ENCODE data around the gene PEPD. TPM values are rescaled to one million over a fixed set of nuclear protein-coding genes. Genes with fewer than 3 reads are reported as not detected.
A peak's percentile ranks its signal among the peaks of the same experiment; 100 is the strongest.

PEPD gene
- total RNA-seq, 4 donors from 2014 or later = 58.9 to 81.0 (median 70.7) TPM

DNA sequence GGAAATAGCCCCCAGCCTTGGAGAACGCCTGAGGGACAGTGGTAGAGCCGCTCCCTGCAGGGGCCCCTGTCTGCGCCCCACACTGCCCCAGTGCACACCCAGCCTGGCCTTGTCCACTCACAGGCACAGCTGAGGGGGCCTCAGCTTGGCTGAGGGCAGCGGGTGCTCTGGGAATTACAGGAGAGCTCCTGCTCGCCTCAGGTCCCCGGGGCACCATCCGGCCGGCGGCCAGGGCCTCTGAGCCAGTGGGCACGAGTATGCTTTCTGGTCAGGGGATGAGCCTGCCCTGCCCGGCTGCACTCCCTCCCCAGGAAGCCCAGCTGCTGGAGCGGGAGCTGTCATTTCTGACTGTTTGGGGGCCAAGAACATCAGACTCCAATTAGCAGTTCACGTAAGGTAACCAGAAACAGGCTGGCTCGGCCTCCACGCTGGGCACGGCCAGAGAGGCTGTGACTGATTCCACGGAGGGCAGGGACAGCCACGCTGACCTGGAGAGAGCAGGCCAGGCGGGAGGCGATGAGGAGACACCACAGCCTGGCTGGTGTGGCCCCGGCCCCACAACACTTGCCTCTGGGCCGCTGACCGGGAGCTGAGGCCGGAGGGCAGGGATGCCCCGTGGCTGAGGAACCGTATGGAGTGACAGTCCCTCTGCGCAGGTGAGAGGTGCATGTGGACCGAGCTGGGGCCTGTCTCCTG, 132.7 kb downstream of the PEPD start:
- WGBS, 2 donors = 60 to 66% methylated on average over 12 to 17 of the region's 28 CpGs
- DNase-seq (ENCODE audit: low spot score in 2 of 2) = peak in 1 of 2 donors; percentile 86
- intact Hi-C loops (cut with DNase I; ENCODE audit: low total_unique reads) = no loop called here
- TF ChIP-seq POLR2A (IDR thresholded peaks at IDR 0.05) = no peak
- TF ChIP-seq, protein P1, sequence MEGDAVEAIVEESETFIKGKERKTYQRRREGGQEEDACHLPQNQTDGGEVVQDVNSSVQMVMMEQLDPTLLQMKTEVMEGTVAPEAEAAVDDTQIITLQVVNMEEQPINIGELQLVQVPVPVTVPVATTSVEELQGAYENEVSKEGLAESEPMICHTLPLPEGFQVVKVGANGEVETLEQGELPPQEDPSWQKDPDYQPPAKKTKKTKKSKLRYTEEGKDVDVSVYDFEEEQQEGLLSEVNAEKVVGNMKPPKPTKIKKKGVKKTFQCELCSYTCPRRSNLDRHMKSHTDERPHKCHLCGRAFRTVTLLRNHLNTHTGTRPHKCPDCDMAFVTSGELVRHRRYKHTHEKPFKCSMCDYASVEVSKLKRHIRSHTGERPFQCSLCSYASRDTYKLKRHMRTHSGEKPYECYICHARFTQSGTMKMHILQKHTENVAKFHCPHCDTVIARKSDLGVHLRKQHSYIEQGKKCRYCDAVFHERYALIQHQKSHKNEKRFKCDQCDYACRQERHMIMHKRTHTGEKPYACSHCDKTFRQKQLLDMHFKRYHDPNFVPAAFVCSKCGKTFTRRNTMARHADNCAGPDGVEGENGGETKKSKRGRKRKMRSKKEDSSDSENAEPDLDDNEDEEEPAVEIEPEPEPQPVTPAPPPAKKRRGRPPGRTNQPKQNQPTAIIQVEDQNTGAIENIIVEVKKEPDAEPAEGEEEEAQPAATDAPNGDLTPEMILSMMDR (IDR thresholded peaks at IDR 0.05) = no peak
- H3K4me3 ChIP-seq (ENCODE audit: low read depth, poor library complexity, severe bottlenecking) = no peak overlapping the region

DNA sequence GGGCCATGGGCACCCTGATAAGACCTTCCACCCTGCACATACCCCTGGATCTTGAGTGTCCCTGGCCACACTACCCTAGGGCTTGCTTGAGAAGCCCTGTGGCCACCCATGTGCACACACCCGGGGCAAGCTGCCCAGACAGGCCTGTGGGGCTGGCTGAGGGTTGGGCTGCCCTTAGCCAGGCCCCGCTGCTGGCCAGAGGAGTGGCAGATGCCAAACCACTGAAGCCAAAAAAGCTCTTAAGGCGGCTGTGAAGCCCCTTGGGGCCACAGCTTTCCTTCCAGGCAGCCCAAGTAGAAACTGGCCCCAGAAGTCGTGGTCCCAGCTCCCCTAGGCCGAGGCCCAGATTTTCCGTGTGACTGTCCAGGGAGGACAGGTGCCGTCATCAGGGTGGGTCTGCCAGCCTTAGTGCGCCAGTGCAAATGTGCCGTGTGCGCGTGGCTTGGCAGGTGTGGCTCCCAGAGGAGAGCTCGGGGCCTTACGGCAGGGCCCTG, 133.3 kb downstream of the PEPD start:
- intact Hi-C loops (cut with DNase I; ENCODE audit: low total_unique reads) = no loop called here
- H3K4me3 ChIP-seq (ENCODE audit: low read depth, poor library complexity, severe bottlenecking) = no peak overlapping the region
- 57% methylated on average over 10 of the region's 13 CpGs; no CpG with 5 or more reads in 1 of the 2 donors for WGBS, 2 donors
- TF ChIP-seq, protein P1 (IDR thresholded peaks at IDR 0.05) = no peak
- TF ChIP-seq POLR2A (IDR thresholded peaks at IDR 0.05) = no peak
- DNase-seq (ENCODE audit: low spot score in 2 of 2) = no peak

DNA sequence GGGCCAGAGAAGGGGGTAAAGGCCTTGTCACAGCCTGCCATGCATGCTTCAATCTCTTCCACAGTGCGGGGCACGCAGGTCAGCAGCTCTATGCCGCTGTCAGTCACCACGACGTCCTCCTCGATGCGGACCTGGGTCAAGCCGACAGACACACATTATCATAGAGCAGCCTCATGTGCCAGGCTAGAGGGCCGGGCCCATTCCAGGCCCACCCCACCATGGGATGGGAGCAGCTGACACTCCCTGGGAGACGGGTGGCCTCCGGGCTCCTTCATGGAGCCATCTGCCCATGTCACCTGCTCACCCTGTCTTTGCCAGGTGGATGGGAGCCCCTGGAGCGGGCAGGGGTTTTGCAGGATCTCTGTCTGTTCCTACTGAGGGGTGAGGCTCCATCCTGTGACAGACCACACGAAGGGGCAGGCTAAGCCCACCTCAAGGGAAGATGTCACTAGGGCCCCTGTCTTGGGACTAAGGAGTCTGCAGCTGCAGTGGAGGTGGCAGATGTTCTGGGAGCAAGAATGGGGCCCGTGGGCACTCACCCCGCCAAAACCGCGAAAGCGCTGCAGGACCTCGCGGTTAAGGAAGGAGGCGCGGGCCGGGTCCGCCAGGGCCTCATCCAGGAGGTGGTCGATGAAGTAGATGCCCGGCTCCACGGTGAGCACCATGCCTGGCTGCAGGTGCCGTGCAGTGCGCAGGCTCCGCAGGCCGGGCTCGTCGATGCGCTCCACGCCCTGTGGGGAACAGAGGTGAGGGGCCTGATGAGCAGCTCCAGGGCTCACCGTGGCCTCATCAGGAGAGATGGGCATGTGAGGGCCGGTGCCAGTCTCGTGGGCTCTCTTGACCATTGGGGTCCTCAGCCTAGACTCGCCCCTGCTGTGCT, 134.0 kb downstream of the PEPD start:
- TF ChIP-seq, protein P1 (IDR thresholded peaks at IDR 0.05) = no peak
- no peak for TF ChIP-seq POLR2A (IDR thresholded peaks at IDR 0.05)
- intact Hi-C loops (cut with DNase I; ENCODE audit: low total_unique reads) = no loop called here
- no peak overlapping the region for H3K4me3 ChIP-seq (ENCODE audit: low read depth, poor library complexity, severe bottlenecking)
- DNase-seq (ENCODE audit: low spot score in 2 of 2) = no peak
- 93 to 94% methylated on average over 34 to 39 of the region's 39 CpGs for WGBS, 2 donors

DNA sequence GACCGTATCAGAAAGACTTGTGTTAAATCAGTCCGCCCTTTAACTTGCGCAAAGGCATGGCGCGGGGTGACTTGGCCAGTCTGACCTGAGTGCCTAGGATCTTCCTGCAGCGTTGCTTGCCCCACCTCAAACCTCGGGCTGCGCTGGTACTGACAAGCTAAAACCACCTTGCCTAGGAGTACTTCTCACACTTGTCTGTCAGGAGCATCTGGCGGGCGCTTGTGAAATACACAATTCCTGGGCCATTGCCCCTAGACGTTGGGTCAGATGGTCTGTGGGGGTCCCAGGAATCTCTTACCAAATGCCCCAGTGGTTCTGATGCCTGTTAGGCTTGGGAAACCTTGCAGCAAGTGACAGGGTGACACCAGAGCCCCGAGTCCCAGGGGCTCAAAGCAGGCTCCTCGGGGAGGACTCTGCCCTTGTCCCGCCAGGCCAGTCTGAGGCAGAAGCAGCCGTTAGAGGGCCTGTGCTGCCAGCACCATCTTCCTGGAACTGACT, 135.2 kb downstream of the PEPD start:
- intact Hi-C loops (cut with DNase I; ENCODE audit: low total_unique reads) = no loop called here
- 79 to 83% methylated on average over 10 to 15 of the region's 15 CpGs for WGBS, 2 donors
- TF ChIP-seq, protein P1 (IDR thresholded peaks at IDR 0.05) = no peak
- TF ChIP-seq POLR2A (IDR thresholded peaks at IDR 0.05) = no peak
- peak in 1 of 2 donors; percentile 87 for DNase-seq (ENCODE audit: low spot score in 2 of 2)
- H3K4me3 ChIP-seq (ENCODE audit: low read depth, poor library complexity, severe bottlenecking) = no peak overlapping the region

DNA sequence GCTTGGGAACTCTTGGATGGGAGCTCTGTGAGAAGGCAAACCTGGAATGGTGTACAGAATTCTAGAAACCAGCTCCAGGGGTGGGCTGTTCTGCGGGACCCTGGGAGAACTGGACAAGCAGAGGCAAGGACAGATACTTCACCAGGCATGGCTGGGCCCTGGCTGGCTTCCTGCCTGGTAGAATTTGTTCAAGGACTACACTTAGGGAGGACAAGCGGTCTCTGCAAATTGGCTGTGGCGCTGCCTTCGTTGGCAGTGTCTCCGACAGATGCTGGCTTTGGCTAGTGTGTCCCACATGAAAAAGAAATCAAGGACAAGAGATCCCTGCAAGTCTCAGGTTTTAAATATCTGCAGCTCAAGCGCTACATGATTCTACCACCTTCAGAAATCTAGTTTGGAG, 135.6 kb downstream of the PEPD start:
- 64 to 78% methylated on average over 6 of the region's 6 CpGs for WGBS, 2 donors
- intact Hi-C loops (cut with DNase I; ENCODE audit: low total_unique reads) = no loop called here
- no peak overlapping the region for H3K4me3 ChIP-seq (ENCODE audit: low read depth, poor library complexity, severe bottlenecking)
- TF ChIP-seq, protein P1 (IDR thresholded peaks at IDR 0.05) = no peak
- TF ChIP-seq POLR2A (IDR thresholded peaks at IDR 0.05) = no peak
- DNase-seq (ENCODE audit: low spot score in 2 of 2) = no peak
